ENCODE measurements around the gene NCOR2. TPM values are rescaled to one million over a fixed set of nuclear protein-coding genes. Genes with fewer than 3 reads are reported as not detected.

Gene NCOR2
- total and polyA plus RNA-seq, 2 donors (not counting 1 experiment from before 2014, with no cell fraction given), result 25.9 to 144 TPM

DNA sequence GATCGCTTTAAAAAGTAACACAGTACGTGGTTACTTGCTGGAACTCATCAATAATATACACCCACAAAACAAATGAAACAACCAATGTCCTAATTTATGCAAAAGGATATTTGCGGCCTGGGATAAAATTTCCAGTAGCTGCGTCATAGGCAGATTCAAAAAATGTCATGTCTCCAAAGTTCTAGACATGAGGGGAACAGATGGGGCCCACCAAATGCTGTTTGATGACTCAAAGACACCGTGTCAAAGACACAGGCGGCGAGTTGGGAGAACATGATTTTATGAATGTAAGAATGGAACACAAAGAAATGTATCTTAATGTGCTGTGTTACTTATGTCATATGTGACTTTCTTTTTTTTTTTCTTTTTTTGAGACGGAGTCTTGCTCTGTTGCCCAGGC is 34.3 kb upstream of the NCOR2 start:
- CTCF ChIA-PET, result interaction anchor here (0.7 kb wide), 2 partner anchors 9 to 699 kb away, joined by 3 read pairs; no protein-coding TSS in a partner anchor
- Mint-ChIP-seq H3K27me3 (peaks cover 11% of the 10 kb centered on the region), H3K4me1 (no peaks in the 10 kb centered on the region), H3K9me3 (ENCODE audit: insufficient read depth) (no peaks in the 10 kb centered on the region), H3K4me3 (no peak overlapping the region), H3K27ac (no peak overlapping the region)
- intact Hi-C loops (cut with micrococcal nuclease), result no loop called here
- Histone ChIP-seq H3K36me3 (replicated peaks in 1 of 2; ENCODE audit: control extremely low read depth in 1 of 2, control insufficient read depth in 1 of 2, extremely low read depth in 1 of 2, insufficient read depth in 2 of 2, low read length in 1 of 2) (no peaks in the 10 kb centered on the region), H3K4me3 (ENCODE audit: control extremely low read depth in 1 of 5, extremely low read depth in 1 of 5, insufficient read depth in 1 of 5, low read depth in 2 of 5, low read length in 4 of 5) (no peak overlapping the region), H3K9me3 (ENCODE audit: control extremely low read depth in 1 of 3, control insufficient read depth in 2 of 3, insufficient read depth in 1 of 3, low read length in 2 of 3) (peaks cover 0 to 4% (median 0%) of the 10 kb centered on the region in 3 donors), H3K27ac (ENCODE audit: low read length in 2 of 2) (no peak overlapping the region), H3K9ac (ENCODE audit: low read length) (no peak overlapping the region), H3K4me1 (ENCODE audit: control insufficient read depth in 2 of 2, insufficient read depth in 2 of 2, low read length in 2 of 2) (no peaks in the 10 kb centered on the region), H2AFZ (ENCODE audit: insufficient read depth, low read depth, low read length, poor library complexity, severe bottlenecking) (no peak overlapping the region), H4K20me1 (ENCODE audit: control insufficient read depth, insufficient read depth, low read length, poor library complexity, severe bottlenecking) (no peaks in the 10 kb centered on the region), H3K4me2 (replicated peaks; ENCODE audit: low read depth, low read length, poor library complexity, severe bottlenecking) (no peak overlapping the region), H3K79me2 (ENCODE audit: control insufficient read depth, insufficient read depth, low read length) (no peaks in the 10 kb centered on the region), H3K27me3 (replicated peaks in 1 of 4; ENCODE audit: control extremely low read depth in 1 of 4, control insufficient read depth in 3 of 4, insufficient read depth in 4 of 4, low read length in 3 of 4) (peaks cover 0 to 4% (median 0%) of the 10 kb centered on the region in 4 experiments)
- WGBS (ENCODE audit: insufficient coverage), result 97% methylated on average over 6 of the region's 8 CpGs
- POLR2A ChIA-PET, result no interaction called here
- DNase-seq (no peak), ATAC-seq (ENCODE audit: low read depth) (no peak)
- no peak for TF ChIP-seq EZH2 (IDR thresholded peaks at IDR 0.05; ENCODE audit: borderline replicate concordance, insufficient read depth, low read depth, low read length, poor library complexity, severe bottlenecking)
- no peak for TF ChIP-seq CTCF (IDR thresholded peaks at IDR 0.05)

GRCh38 chr12:124599074-124599999 is 31.9 kb upstream of the NCOR2 start:
- Histone ChIP-seq H3K4me1 (ENCODE audit: control insufficient read depth in 2 of 2, insufficient read depth in 2 of 2, low read length in 2 of 2) (no peaks in the 10 kb centered on the region), H3K4me3 (ENCODE audit: control extremely low read depth in 1 of 5, extremely low read depth in 1 of 5, insufficient read depth in 1 of 5, low read depth in 2 of 5, low read length in 4 of 5) (no peak overlapping the region), H4K20me1 (ENCODE audit: control insufficient read depth, insufficient read depth, low read length, poor library complexity, severe bottlenecking) (no peaks in the 10 kb centered on the region), H3K79me2 (ENCODE audit: control insufficient read depth, insufficient read depth, low read length) (no peaks in the 10 kb centered on the region), H2AFZ (ENCODE audit: insufficient read depth, low read depth, low read length, poor library complexity, severe bottlenecking) (no peak overlapping the region), H3K4me2 (replicated peaks; ENCODE audit: low read depth, low read length, poor library complexity, severe bottlenecking) (no peak overlapping the region), H3K27me3 (replicated peaks in 1 of 4; ENCODE audit: control extremely low read depth in 1 of 4, control insufficient read depth in 3 of 4, insufficient read depth in 4 of 4, low read length in 3 of 4) (no peaks in the 10 kb centered on the region), H3K9ac (ENCODE audit: low read length) (no peak overlapping the region), H3K9me3 (ENCODE audit: control extremely low read depth in 1 of 3, control insufficient read depth in 2 of 3, insufficient read depth in 1 of 3, low read length in 2 of 3) (peaks cover 0 to 4% (median 0%) of the 10 kb centered on the region in 3 donors), H3K36me3 (replicated peaks in 1 of 2; ENCODE audit: control extremely low read depth in 1 of 2, control insufficient read depth in 1 of 2, extremely low read depth in 1 of 2, insufficient read depth in 2 of 2, low read length in 1 of 2) (no peaks in the 10 kb centered on the region), H3K27ac (ENCODE audit: low read length in 2 of 2) (no peak overlapping the region)
- Mint-ChIP-seq H3K4me1 (no peaks in the 10 kb centered on the region), H3K27ac (no peak overlapping the region), H3K9me3 (ENCODE audit: insufficient read depth) (no peaks in the 10 kb centered on the region), H3K27me3 (peaks cover 7% of the 10 kb centered on the region), H3K4me3 (no peak overlapping the region)
- WGBS (ENCODE audit: insufficient coverage), result 100% methylated on average over 1 of the region's 10 CpGs
- DNase-seq (no peak), ATAC-seq (ENCODE audit: low read depth) (no peak)
- POLR2A ChIA-PET, result no interaction called here
- intact Hi-C loops (cut with micrococcal nuclease), result no loop called here
- TF ChIP-seq EZH2 (IDR thresholded peaks at IDR 0.05; ENCODE audit: borderline replicate concordance, insufficient read depth, low read depth, low read length, poor library complexity, severe bottlenecking) (no peak), CTCF (IDR thresholded peaks at IDR 0.05) (no peak)
- CTCF ChIA-PET, result interaction anchor here (1.1 kb wide), 1 partner anchor 166 kb away, joined by 3 read pairs; no protein-coding TSS in a partner anchor

Data from B cell (primary cell).